HCT116 (cell line): ENCODE results near the gene OXER1.

Source experiments
- CTCF ChIP-seq, 3 experiments: fragments of 200-600 bp in 1 of 3; sonication (generic) in 1 of 3; IDR thresholded peaks in 2 of 3; conservative IDR thresholded peaks in 1 of 3; 2 replicates each; pipeline ENCODE4 v1.5.1; 2012 to 2017; ENCODE audit warnings: low read depth in 2 of 3, low read length in 2 of 3, antibody characterized with exemption in 1 of 3, borderline replicate concordance in 1 of 3, control low read depth in 1 of 3, mild to moderate bottlenecking in 1 of 3, mixed read lengths in 1 of 3, mixed run types in 1 of 3, moderate library complexity in 1 of 3; ENCODE audit not compliant: insufficient read depth in 1 of 3
- EZH2phosphoT487 ChIP-seq: fragments of 200-600 bp; IDR thresholded peaks from 2 replicates; pipeline ENCODE4 v1.6.1; 2018; ENCODE audit warnings: antibody characterized with exemption, borderline replicate concordance
- JUND ChIP-seq: IDR thresholded peaks from 2 replicates; pipeline ENCODE4 v1.6.1; 2012
- POLR2AphosphoS5 ChIP-seq: IDR thresholded peaks from 2 replicates; pipeline ENCODE4 v1.6.1; 2011; ENCODE audit warnings: mild to moderate bottlenecking, low read depth, low read length, moderate library complexity

GRCh38 chr2:42796427-42797248 lies 32.7 kb upstream of the OXER1 start:
- TF ChIP-seq CTCF (IDR thresholded peaks at IDR 0.05 in 2 of 3, conservative IDR thresholded peaks at IDR 0.05 in 1 of 3; ENCODE audit: borderline replicate concordance in 1 of 3, insufficient read depth in 1 of 3, low read depth in 2 of 3, low read length in 2 of 3) = no peak
- TF ChIP-seq JUND = no peak
- TF ChIP-seq EZH2phosphoT487 = no peak
- TF ChIP-seq POLR2AphosphoS5 = no peak
